ENCODE data around the gene BUD23. TPM values are rescaled to one million over a fixed set of nuclear protein-coding genes. Genes with fewer than 3 reads are reported as not detected.

Gene BUD23
- total and polyA plus RNA-seq, 9 of the 15 experiments (the other 6 are each of a cell fraction or from before 2014, with no cell fraction given): 79.5 to 270 (median 150) TPM

DNA sequence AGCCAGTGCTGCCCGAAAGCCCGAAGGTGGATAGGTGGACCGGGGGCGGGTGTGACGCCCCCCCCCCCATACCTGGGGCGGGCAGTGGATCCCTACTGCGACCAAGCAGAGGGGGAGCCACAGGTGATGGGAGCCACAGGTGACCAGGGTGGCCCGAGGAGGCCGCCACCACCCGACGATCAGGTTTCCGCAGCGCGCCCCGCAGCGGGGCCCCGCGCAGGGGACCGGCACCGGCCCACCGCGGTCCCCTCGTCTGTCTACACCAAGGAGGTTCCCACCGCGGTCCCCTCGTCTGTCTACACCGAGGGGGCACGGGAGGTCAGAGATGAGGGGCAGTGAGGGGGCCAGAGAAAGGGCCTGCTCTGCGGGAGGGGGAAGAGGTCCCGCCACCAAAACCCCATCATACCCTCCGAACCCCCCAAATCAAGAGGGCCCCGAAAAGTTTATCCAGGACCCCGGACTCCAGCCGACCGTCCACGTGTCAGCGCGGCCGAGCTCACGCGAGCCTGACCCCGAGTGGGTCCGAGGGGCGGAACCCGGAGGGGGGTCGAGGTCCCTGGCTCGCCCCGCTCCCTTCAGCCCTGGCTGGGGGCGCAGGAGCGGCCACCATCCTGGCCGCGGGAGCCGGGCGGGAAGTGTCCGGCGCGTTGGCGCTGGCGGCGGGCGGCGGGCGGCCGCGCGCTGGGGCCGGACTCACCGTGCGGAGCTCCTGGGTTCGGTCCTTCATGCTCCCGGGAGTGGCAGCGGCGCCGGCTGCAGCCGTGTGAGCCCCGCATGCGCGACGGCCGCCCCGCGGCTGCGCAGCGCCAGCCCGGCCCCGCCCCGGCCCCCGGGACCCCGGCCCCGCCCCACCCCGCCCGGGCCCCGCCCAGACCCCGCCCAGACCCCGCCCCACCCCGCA, 35.8 kb downstream of the BUD23 start, which contains the start of gene STX1A (continued):
- TF ChIP-seq, protein P1, sequence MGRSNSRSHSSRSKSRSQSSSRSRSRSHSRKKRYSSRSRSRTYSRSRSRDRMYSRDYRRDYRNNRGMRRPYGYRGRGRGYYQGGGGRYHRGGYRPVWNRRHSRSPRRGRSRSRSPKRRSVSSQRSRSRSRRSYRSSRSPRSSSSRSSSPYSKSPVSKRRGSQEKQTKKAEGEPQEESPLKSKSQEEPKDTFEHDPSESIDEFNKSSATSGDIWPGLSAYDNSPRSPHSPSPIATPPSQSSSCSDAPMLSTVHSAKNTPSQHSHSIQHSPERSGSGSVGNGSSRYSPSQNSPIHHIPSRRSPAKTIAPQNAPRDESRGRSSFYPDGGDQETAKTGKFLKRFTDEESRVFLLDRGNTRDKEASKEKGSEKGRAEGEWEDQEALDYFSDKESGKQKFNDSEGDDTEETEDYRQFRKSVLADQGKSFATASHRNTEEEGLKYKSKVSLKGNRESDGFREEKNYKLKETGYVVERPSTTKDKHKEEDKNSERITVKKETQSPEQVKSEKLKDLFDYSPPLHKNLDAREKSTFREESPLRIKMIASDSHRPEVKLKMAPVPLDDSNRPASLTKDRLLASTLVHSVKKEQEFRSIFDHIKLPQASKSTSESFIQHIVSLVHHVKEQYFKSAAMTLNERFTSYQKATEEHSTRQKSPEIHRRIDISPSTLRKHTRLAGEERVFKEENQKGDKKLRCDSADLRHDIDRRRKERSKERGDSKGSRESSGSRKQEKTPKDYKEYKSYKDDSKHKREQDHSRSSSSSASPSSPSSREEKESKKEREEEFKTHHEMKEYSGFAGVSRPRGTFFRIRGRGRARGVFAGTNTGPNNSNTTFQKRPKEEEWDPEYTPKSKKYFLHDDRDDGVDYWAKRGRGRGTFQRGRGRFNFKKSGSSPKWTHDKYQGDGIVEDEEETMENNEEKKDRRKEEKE (IDR thresholded peaks at IDR 0.05; ENCODE audit: borderline replicate concordance in 1 of 2, control insufficient read depth in 1 of 2, low read depth in 2 of 2, low read length in 1 of 2): no peak
- 0 out of 2 replicates have a peak, but pooled peaks have one; percentile 17 for TF ChIP-seq ZBTB40 (IDR thresholded peaks at IDR 0.05)
- no peak for TF ChIP-seq ZBTB40 (CRISPR knock-in tag; IDR thresholded peaks at IDR 0.05)
- TF ChIP-seq TGIF2 (CRISPR knock-in tag; IDR thresholded peaks at IDR 0.05): peak; percentile 84; the same call in 1 of the 2 replicates
- peak; percentile 64; the same call in 1 of the 2 replicates for TF ChIP-seq E4F1 (CRISPR knock-in tag; IDR thresholded peaks at IDR 0.05; ENCODE audit: borderline replicate concordance)
- peak; percentile 46 for TF ChIP-seq PCBP1 (IDR thresholded peaks at IDR 0.05; ENCODE audit: low read depth, low read length, poor library complexity, severe bottlenecking)
- TF ChIP-seq ZBTB1 (CRISPR knock-in tag; IDR thresholded peaks at IDR 0.05; ENCODE audit: borderline replicate concordance, low read depth): peak; percentile 45; the same call in 1 of the 2 replicates
- no peak for TF ChIP-seq NFXL1 (CRISPR knock-in tag; IDR thresholded peaks at IDR 0.05)
- peak; percentile 57 for TF ChIP-seq CXXC5 (CRISPR knock-in tag; IDR thresholded peaks at IDR 0.05)
